Measurements from ENCODE around the gene PSMD4. TPM values are rescaled to one million over a fixed set of nuclear protein-coding genes. Genes with fewer than 3 reads are reported as not detected.
A peak's percentile ranks its signal among the peaks of the same experiment; 100 is the strongest.

Gene PSMD4
- total RNA-seq, 1 donor from 2014 or later, result 231 TPM

DNA sequence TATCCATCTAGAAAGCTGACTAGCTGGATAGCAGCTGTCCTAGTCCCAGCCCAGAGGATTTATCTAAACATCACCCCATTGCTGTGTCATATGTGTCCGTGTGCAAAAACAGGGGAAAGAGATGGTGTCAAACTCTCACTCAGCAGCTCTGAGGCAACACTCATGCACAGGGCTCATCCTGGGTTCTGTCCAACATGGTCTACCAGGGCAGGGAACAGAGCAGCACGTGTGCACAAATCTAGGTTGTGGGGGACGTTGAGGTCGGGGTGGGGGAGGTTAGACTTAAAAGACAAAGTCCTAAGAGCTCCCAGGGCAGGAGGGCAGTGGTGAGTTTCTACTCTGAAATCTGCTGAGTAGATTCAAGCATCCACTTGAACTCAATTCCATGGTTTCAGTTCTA lies 56.5 kb downstream of the PSMD4 start:
- DNase-seq, result no peak

DNA sequence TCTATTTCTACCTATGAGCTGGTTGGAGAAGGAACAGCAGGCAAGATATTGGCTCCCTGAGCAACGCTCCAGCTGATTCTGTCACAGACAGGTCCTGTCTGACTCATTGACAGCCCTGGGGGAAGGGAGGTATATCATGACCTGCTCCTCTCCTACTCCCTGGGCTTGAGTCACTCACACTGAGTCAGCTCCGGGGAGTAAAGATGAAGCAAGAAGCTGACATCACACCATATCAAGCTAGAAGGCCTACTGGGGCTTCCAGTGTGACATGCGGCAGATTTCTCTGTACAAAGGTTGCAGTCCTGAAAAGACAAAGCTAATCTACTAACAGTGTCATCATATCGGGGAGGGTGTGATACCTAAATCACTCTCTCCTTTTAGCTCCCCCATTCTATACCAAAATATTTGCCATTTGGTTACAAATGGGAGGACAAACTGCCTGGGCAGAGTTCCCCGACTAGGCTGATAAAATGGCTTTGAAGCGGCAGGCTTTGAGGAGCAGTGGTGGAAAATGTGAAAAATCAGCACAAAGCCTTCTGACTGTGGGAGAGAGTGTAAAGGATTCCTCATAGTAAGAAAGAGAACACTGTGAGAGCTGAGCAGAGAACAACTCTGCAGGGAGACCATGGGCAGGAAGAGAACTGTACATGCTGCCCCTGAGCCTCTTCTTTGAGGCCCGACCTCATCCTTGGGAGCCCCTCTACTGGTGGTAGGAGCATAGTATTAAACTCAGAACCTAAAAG lies 57.2 kb downstream of the PSMD4 start:
- DNase-seq, result peak; percentile 95

DNA sequence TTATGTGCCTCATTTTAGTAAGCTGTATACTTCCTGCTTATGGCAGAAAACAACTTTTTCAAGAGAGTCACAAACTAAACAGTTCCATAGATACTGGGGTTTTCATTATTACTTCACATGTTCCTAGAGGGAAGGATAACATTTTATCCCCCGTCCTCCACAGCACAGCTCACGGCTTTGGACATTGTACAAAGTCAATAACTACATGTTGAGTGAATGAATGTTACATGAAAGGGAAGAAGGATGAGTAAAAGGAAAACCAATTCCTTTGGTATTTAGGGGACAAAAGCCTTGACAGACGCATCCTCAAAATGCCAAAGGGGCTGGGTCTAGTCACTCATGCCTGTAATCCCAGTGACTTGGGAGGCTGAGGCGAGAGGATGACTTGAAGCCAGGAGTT lies 57.9 kb downstream of the PSMD4 start:
- no peak for DNase-seq

- DNase-seq, result no peak
Measured at GRCh38 chr1:151312826-151313225, 58.3 kb downstream of the PSMD4 start.

DNA sequence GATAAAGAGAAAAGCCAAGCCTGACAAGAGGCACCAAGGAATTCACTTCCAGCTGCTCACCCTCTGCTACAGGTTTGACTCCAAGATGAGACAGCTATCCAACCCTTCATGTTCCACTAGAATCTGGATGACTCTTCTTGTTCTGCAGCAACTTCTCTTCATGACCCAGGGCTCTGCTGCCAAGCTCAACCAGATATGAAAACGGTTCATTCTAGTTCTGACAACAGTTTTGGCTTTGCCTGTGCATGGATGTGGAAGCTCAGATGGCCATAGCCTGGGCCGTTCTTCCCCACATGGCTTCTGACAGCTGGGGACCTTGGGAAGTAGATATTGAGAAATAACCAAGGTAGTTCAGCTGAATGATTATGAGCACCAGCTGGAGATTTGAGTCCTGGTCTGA lies 59.0 kb downstream of the PSMD4 start:
- DNase-seq, result no peak

DNA sequence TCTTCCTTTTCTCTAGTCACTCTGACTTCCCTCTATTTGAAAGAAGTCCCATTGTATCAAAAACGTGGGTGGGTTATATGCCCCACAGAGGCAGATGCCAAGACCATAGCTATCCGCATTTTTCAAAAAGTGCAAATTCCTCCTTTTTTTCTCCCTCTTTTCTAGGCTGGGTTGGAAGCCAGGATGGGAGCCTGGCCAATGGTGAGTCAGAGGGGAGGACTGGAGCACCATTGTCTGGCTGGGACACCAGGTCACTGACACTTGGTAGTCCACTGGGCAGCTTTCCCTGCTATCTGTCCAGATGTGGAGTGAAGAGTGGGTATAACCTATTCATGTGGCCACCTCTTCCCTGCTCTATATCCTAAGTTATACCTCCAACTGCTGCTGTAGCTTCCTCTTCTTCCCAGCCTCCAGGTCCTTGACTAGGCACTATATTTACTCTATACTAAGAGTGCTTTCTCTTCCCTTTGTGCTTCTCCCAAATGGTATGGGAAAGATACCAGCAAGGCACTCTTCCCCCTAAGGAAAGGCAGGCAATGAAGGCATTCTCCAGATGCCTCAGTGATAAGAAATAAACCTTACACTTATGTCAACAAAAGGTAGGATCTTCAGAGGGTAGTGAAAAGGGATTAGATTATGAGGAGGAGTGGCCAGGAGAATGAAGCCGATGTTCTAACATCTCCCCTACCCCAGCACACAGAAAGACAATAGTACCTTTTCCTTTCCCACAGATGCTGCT lies 59.8 kb downstream of the PSMD4 start:
- DNase-seq, result peak; percentile 79

- DNase-seq, result no peak
Measured at GRCh38 chr1:151315565-151316235, 61.2 kb downstream of the PSMD4 start.

Other genes with a start within 250 kb of the PSMD4 start
- 10.0 and 15.0 TPM in 2 replicates for gene MINDY1, start 247.8 kb upstream of the PSMD4 start, total RNA-seq
- gene PRUNE1, start 246.3 kb upstream of the PSMD4 start, total RNA-seq, result 6.0 and 8.7 TPM in 2 replicates
- gene BNIPL, start 218.1 kb upstream of the PSMD4 start, total RNA-seq, result 0.17 and 0.33 TPM in 2 replicates
- 1.1 and 1.4 TPM in 2 replicates for gene C1orf56, start 207.0 kb upstream of the PSMD4 start, total RNA-seq
- gene CDC42SE1, start 195.1 kb upstream of the PSMD4 start, total RNA-seq, result 63.1 and 78.6 TPM in 2 replicates
- gene MLLT11, start 194.3 kb upstream of the PSMD4 start, total RNA-seq, result 1.2 and 3.6 TPM in 2 replicates
- gene GABPB2, start 184.0 kb upstream of the PSMD4 start, total RNA-seq, result 6.3 and 10.7 TPM in 2 replicates
- gene SEMA6C, start 108.1 kb upstream of the PSMD4 start, total RNA-seq, result 21.3 and 33.4 TPM in 2 replicates
- 0.14 TPM in 1 of 2 replicates, not detected in the other for gene TNFAIP8L2, start 98.1 kb upstream of the PSMD4 start, total RNA-seq
- 3.3 and 5.3 TPM in 2 replicates for gene LYSMD1, start 88.8 kb upstream of the PSMD4 start, total RNA-seq
- gene SCNM1, start 88.6 kb upstream of the PSMD4 start, total RNA-seq, result 21.1 and 23.8 TPM in 2 replicates
- gene TMOD4, start 78.8 kb upstream of the PSMD4 start, total RNA-seq, result 0.56 TPM in 1 of 2 replicates, not detected in the other
- gene VPS72, start 64.5 kb upstream of the PSMD4 start, total RNA-seq, result 46.8 and 64.3 TPM in 2 replicates
- 44.4 and 57.6 TPM in 2 replicates for gene PIP5K1A, start 56.2 kb upstream of the PSMD4 start, total RNA-seq
- gene ZNF687, start 27.6 kb downstream of the PSMD4 start, total RNA-seq, result 12.6 and 16.6 TPM in 2 replicates
- gene PI4KB, start 72.7 kb downstream of the PSMD4 start, total RNA-seq, result 45.5 and 55.3 TPM in 2 replicates
- gene RFX5, start 92.5 kb downstream of the PSMD4 start, total RNA-seq, result 68.8 and 73.3 TPM in 2 replicates
- gene SELENBP1, start 118.0 kb downstream of the PSMD4 start, total RNA-seq, result 5.3 TPM in 2 replicates
- gene PSMB4, start 144.8 kb downstream of the PSMD4 start, total RNA-seq, result 322 and 414 TPM in 2 replicates
- 20.3 and 26.2 TPM in 2 replicates for gene POGZ, start 204.8 kb downstream of the PSMD4 start, total RNA-seq

Measured in dermis blood vessel endothelial cell (primary cell).